GM19238 (cell line): Measurements from ENCODE around the gene PIGQ.

Experiments used
- DNase-seq: peaks from one replicate; pipeline ENCODE4 v3.0.0; 2011; ENCODE audit warnings: low spot score; ENCODE audit not compliant: insufficient read length

PIGQ gene

GRCh38 chr16:628321-629061 is 58.7 kb downstream of the PIGQ start:
- no peak for DNase-seq

- DNase-seq, result no peak
These were observed 59.5 kb downstream of the PIGQ start for GRCh38 chr16:629185-629832.

- DNase-seq, result no peak
These were observed 60.1 kb downstream of the PIGQ start for GRCh38 chr16:629833-630248.

DNA sequence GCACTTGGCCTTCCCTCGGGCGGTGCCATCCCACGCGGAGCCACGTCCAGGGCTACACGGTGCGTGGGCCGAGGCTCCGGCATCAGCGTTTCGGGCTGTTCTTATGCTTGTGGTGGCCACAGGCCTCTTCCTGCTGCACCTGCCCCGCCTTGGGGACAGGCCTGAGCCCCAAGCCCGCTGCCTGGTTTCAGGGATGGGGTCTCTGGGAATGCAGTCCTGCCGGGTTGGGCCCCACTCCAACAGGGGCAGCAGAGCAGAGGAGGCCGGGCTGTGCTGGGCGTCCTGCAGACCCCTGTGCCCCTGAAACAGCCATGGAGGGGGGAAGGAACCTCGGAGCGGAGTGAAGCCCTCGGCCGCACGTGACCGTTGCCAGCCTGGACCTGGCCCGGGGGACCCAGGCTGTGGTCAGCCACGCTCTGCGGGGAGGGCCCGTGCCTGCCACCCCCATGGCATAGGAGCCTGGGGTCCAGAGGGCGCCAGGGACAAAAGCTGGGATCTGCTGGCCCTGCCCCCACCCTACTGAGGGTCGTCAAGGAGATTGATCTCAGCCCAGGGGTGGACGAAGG is 60.6 kb downstream of the PIGQ start:
- no peak for DNase-seq

GRCh38 chr16:630815-631405 is 61.1 kb downstream of the PIGQ start, which contains the start of gene WFIKKN1:
Gene WFIKKN1, plus strand, starts transcription at chr16:630985. Its CDS starts 269 bp downstream, at chr16:631254.
- DNase-seq, result no peak

DNA sequence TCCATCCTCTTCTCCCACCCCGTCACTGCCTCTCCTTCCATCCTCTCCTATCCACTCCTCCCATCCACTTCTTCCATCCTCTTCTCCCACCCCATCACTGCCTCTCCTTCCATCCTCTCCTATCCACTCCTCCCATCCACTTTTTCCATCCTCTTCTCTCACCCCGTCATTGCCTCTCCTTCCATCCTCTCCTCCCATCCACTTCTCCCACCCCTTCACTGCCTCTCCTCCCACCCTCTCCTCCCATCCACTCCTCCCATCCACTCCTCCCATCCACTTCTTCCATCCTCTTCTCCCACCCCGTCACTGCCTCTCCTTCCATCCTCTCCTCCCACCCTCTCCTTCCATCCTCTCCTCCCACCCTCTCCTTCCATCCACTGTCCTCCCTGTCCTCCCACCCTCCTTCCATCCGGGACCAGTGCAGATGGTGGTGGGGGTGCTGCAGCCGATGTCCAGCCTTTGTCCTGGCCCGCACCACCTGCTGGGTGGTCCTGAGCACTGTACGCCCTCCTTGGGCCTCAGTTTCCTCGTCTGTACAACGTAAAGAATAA is 62.1 kb downstream of the PIGQ start:
- DNase-seq, result no peak

DNA sequence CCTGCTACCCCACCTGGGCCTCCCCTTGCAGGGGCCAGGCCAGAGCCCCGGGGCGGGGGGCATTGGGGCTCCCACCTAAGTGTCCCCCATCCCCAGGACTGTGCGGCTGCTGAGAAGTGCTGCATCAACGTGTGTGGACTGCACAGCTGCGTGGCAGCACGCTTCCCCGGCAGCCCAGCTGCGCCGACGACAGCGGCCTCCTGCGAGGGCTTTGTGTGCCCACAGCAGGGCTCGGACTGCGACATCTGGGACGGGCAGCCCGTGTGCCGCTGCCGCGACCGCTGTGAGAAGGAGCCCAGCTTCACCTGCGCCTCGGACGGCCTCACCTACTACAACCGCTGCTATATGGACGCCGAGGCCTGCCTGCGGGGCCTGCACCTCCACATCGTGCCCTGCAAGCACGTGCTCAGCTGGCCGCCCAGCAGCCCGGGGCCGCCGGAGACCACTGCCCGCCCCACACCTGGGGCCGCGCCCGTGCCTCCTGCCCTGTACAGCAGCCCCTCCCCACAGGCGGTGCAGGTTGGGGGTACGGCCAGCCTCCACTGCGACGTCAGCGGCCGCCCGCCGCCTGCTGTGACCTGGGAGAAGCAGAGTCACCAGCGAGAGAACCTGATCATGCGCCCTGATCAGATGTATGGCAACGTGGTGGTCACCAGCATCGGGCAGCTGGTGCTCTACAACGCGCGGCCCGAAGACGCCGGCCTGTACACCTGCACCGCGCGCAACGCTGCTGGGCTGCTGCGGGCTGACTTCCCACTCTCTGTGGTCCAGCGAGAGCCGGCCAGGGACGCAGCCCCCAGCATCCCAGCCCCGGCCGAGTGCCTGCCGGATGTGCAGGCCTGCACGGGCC is 62.9 kb downstream of the PIGQ start:
- DNase-seq, result no peak

GRCh38 chr16:633336-634050 is 63.7 kb downstream of the PIGQ start:
- DNase-seq, result no peak
